Stimulated activated memory B cell treated with anti-CD40 and anti-IgM and Interleukin-4, amounts not matched to agents 10 μg/mL and 1 μg/mL and 100 μg/mL, for 72 hours (primary cell): ENCODE data around the gene NTSR2.
A peak's percentile ranks its signal among the peaks of the same experiment; 100 is the strongest.

Experiments
- ATAC-seq: fragments of 150-1000 bp; cut with Tn5 transposase; 2 replicates; pipeline ENCODE4 v1.10.0; 2021
- H3K27ac Mint-ChIP-seq: one replicate; pipeline ENCODE4 v1.8.0; 2022; ENCODE audit warnings: mild to moderate bottlenecking, mixed read lengths
- H3K27me3 Mint-ChIP-seq: one replicate; pipeline ENCODE4 v1.8.0; 2022; ENCODE audit warnings: mixed read lengths
- H3K36me3 Mint-ChIP-seq: one replicate; pipeline ENCODE4 v1.8.0; 2022; ENCODE audit warnings: mixed read lengths
- H3K4me1 Mint-ChIP-seq: one replicate; pipeline ENCODE4 v1.8.0; 2022; ENCODE audit warnings: mixed read lengths
- H3K4me3 Mint-ChIP-seq: one replicate; pipeline ENCODE4 v1.8.0; 2022; ENCODE audit warnings: mild to moderate bottlenecking, moderate library complexity, mixed read lengths
- H3K9me3 Mint-ChIP-seq: one replicate; pipeline ENCODE4 v1.8.0; 2022; ENCODE audit warnings: mixed read lengths

The NTSR2 gene

GRCh38 chr2:11639503-11639902 is 30.5 kb downstream of the NTSR2 start:
- Mint-ChIP-seq H3K4me1 (no peaks in the 10 kb centered on the region), H3K36me3 (no peaks in the 10 kb centered on the region), H3K27me3 (peaks cover 70% of the 10 kb centered on the region), H3K9me3 (no peaks in the 10 kb centered on the region), H3K27ac (no peak overlapping the region), H3K4me3 (no peak overlapping the region)
- ATAC-seq: no peak

- Mint-ChIP-seq H3K27ac (no peak overlapping the region), H3K36me3 (no peaks in the 10 kb centered on the region), H3K4me3 (no peak overlapping the region), H3K27me3 (peaks cover 58% of the 10 kb centered on the region), H3K4me1 (no peaks in the 10 kb centered on the region), H3K9me3 (no peaks in the 10 kb centered on the region)
- ATAC-seq: no peak
Observed at GRCh38 chr2:11637546-11637945, 32.4 kb downstream of the NTSR2 start.

- no peaks in the 10 kb centered on the region for H3K4me1 Mint-ChIP-seq
- peak; percentile 22 for ATAC-seq
- H3K27me3 Mint-ChIP-seq: peaks cover 60% of the 10 kb centered on the region
- no peak overlapping the region for H3K27ac Mint-ChIP-seq
- H3K36me3 Mint-ChIP-seq: no peaks in the 10 kb centered on the region
- H3K4me3 Mint-ChIP-seq: no peak overlapping the region
- H3K9me3 Mint-ChIP-seq: no peaks in the 10 kb centered on the region
Observed at GRCh38 chr2:11636593-11637295, 33.3 kb downstream of the NTSR2 start.

GRCh38 chr2:11635141-11635540 is 34.9 kb downstream of the NTSR2 start:
- no peaks in the 10 kb centered on the region for H3K9me3 Mint-ChIP-seq
- no peak for ATAC-seq
- H3K36me3 Mint-ChIP-seq: no peaks in the 10 kb centered on the region
- H3K27me3 Mint-ChIP-seq: peaks cover 57% of the 10 kb centered on the region
- no peak overlapping the region for H3K4me3 Mint-ChIP-seq
- no peaks in the 10 kb centered on the region for H3K4me1 Mint-ChIP-seq
- no peak overlapping the region for H3K27ac Mint-ChIP-seq

GRCh38 chr2:11634584-11634983 is 35.4 kb downstream of the NTSR2 start:
- no peak for ATAC-seq
- H3K36me3 Mint-ChIP-seq: no peaks in the 10 kb centered on the region
- no peak overlapping the region for H3K27ac Mint-ChIP-seq
- no peak overlapping the region for H3K4me3 Mint-ChIP-seq
- H3K27me3 Mint-ChIP-seq: peaks cover 51% of the 10 kb centered on the region
- H3K4me1 Mint-ChIP-seq: no peaks in the 10 kb centered on the region
- no peaks in the 10 kb centered on the region for H3K9me3 Mint-ChIP-seq

- H3K9me3 Mint-ChIP-seq: no peaks in the 10 kb centered on the region
- no peak overlapping the region for H3K27ac Mint-ChIP-seq
Observed at GRCh38 chr2:11633923-11634478, 36.0 kb downstream of the NTSR2 start.

GRCh38 chr2:11631462-11631861 is 38.5 kb downstream of the NTSR2 start:
- Mint-ChIP-seq H3K4me3 (no peak overlapping the region), H3K27ac (no peak overlapping the region), H3K9me3 (peaks cover 5% of the 10 kb centered on the region), H3K27me3 (peaks cover 35% of the 10 kb centered on the region), H3K4me1 (no peaks in the 10 kb centered on the region), H3K36me3 (peaks cover 7% of the 10 kb centered on the region)
- no peak for ATAC-seq

More at GRCh38 chr2:11633923-11634478, 36.0 kb downstream of the NTSR2 start:
- Mint-ChIP-seq H3K4me3 (no peak overlapping the region), H3K4me1 (no peaks in the 10 kb centered on the region), H3K36me3 (no peaks in the 10 kb centered on the region), H3K27me3 (peaks cover 45% of the 10 kb centered on the region)
- ATAC-seq: no peak

GRCh38 chr2:11630855-11631254 is 39.1 kb downstream of the NTSR2 start:
- Mint-ChIP-seq H3K36me3 (peaks cover 7% of the 10 kb centered on the region), H3K27ac (no peak overlapping the region), H3K4me3 (no peak overlapping the region), H3K27me3 (peaks cover 30% of the 10 kb centered on the region), H3K9me3 (peaks cover 5% of the 10 kb centered on the region), H3K4me1 (no peaks in the 10 kb centered on the region)
- no peak for ATAC-seq

GRCh38 chr2:11629851-11630250 is 40.1 kb downstream of the NTSR2 start:
- Mint-ChIP-seq H3K4me3 (no peak overlapping the region), H3K27ac (no peak overlapping the region), H3K36me3 (peaks cover 7% of the 10 kb centered on the region), H3K9me3 (peaks cover 5% of the 10 kb centered on the region), H3K27me3 (peaks cover 20% of the 10 kb centered on the region), H3K4me1 (no peaks in the 10 kb centered on the region)
- peak; percentile 28 for ATAC-seq

GRCh38 chr2:11629215-11629614 is 40.8 kb downstream of the NTSR2 start:
- H3K27ac Mint-ChIP-seq: no peak overlapping the region
- peaks cover 5% of the 10 kb centered on the region for H3K9me3 Mint-ChIP-seq
- H3K4me3 Mint-ChIP-seq: no peak overlapping the region
- ATAC-seq: no peak
- H3K36me3 Mint-ChIP-seq: peaks cover 7% of the 10 kb centered on the region
- H3K4me1 Mint-ChIP-seq: no peaks in the 10 kb centered on the region
- H3K27me3 Mint-ChIP-seq: peaks cover 18% of the 10 kb centered on the region

GRCh38 chr2:11628675-11629074 is 41.3 kb downstream of the NTSR2 start:
- Mint-ChIP-seq H3K36me3 (peaks cover 7% of the 10 kb centered on the region), H3K4me3 (no peak overlapping the region), H3K27me3 (peaks cover 18% of the 10 kb centered on the region), H3K4me1 (no peaks in the 10 kb centered on the region), H3K9me3 (peaks cover 5% of the 10 kb centered on the region), H3K27ac (no peak overlapping the region)
- no peak for ATAC-seq

GRCh38 chr2:11625671-11626070 is 44.3 kb downstream of the NTSR2 start:
- H3K9me3 Mint-ChIP-seq: peaks cover 5% of the 10 kb centered on the region
- ATAC-seq: no peak
- H3K4me1 Mint-ChIP-seq: no peaks in the 10 kb centered on the region
- H3K36me3 Mint-ChIP-seq: peaks cover 7% of the 10 kb centered on the region
- H3K27ac Mint-ChIP-seq: no peak overlapping the region
- H3K27me3 Mint-ChIP-seq: peaks cover 9% of the 10 kb centered on the region
- no peak overlapping the region for H3K4me3 Mint-ChIP-seq

- H3K36me3 Mint-ChIP-seq: peaks cover 7% of the 10 kb centered on the region
- peaks cover 9% of the 10 kb centered on the region for H3K27me3 Mint-ChIP-seq
Observed at GRCh38 chr2:11624893-11625292, 45.1 kb downstream of the NTSR2 start.

GRCh38 chr2:11622611-11623010 is 47.4 kb downstream of the NTSR2 start:
- no peak overlapping the region for H3K4me3 Mint-ChIP-seq
- H3K36me3 Mint-ChIP-seq: peaks cover 3% of the 10 kb centered on the region
- no peak for ATAC-seq
- no peaks in the 10 kb centered on the region for H3K4me1 Mint-ChIP-seq
- H3K9me3 Mint-ChIP-seq: peaks cover 1% of the 10 kb centered on the region
- H3K27me3 Mint-ChIP-seq: peaks cover 4% of the 10 kb centered on the region
- no peak overlapping the region for H3K27ac Mint-ChIP-seq

More at GRCh38 chr2:11624893-11625292, 45.1 kb downstream of the NTSR2 start:
- no peaks in the 10 kb centered on the region for H3K4me1 Mint-ChIP-seq
- ATAC-seq: no peak
- H3K27ac Mint-ChIP-seq: no peak overlapping the region
- H3K9me3 Mint-ChIP-seq: peaks cover 5% of the 10 kb centered on the region
- no peak overlapping the region for H3K4me3 Mint-ChIP-seq

GRCh38 chr2:11621410-11621809 is 48.6 kb downstream of the NTSR2 start:
- no peak for ATAC-seq
- Mint-ChIP-seq H3K36me3 (no peaks in the 10 kb centered on the region), H3K27me3 (peaks cover 9% of the 10 kb centered on the region), H3K4me3 (no peak overlapping the region), H3K9me3 (no peaks in the 10 kb centered on the region), H3K27ac (no peak overlapping the region), H3K4me1 (no peaks in the 10 kb centered on the region)

GRCh38 chr2:11618708-11619062 is 51.3 kb downstream of the NTSR2 start:
- Mint-ChIP-seq H3K4me1 (no peaks in the 10 kb centered on the region), H3K27ac (no peak overlapping the region), H3K9me3 (no peaks in the 10 kb centered on the region), H3K4me3 (no peak overlapping the region), H3K36me3 (no peaks in the 10 kb centered on the region), H3K27me3 (peaks cover 9% of the 10 kb centered on the region)
- ATAC-seq: peak; percentile 25
